ENCODE data around the gene SLC2A11.
"Not testable (repeated sequence)": the region's sequence is repeated elsewhere in the genome, so short reads cannot be mapped to it uniquely, and the experiment has no call there.

Gene SLC2A11

GRCh38 chr22:23892706-23893105 lies 35.0 kb downstream of the SLC2A11 start:
- no peak for DNase-seq

- DNase-seq: no peak
These were observed 35.7 kb downstream of the SLC2A11 start for GRCh38 chr22:23893121-23893944.

- peak; percentile 94 for DNase-seq
These were observed 36.5 kb downstream of the SLC2A11 start, which contains the start of gene MIF for GRCh38 chr22:23893945-23894709. Gene MIF, plus strand, starts transcription at chr22:23894383. Its CDS starts 92 bp downstream, at chr22:23894475.

- peak; percentile 75 for DNase-seq
These were observed 37.3 kb downstream of the SLC2A11 start for GRCh38 chr22:23894710-23895598.

- no peak for DNase-seq
These were observed 38.0 kb downstream of the SLC2A11 start for GRCh38 chr22:23895599-23896144.

- no peak for DNase-seq
These were observed 38.5 kb downstream of the SLC2A11 start for GRCh38 chr22:23896166-23896522.

- DNase-seq: no peak
These were observed 39.0 kb downstream of the SLC2A11 start for GRCh38 chr22:23896523-23897186.

GRCh38 chr22:23897320-23897719 lies 39.6 kb downstream of the SLC2A11 start:
- DNase-seq: no peak

- DNase-seq: no peak
These were observed 40.6 kb downstream of the SLC2A11 start for GRCh38 chr22:23898006-23898974.

GRCh38 chr22:23899042-23899745 lies 41.5 kb downstream of the SLC2A11 start:
- no peak for DNase-seq

- DNase-seq: not testable (repeated sequence)
These were observed 42.6 kb downstream of the SLC2A11 start for GRCh38 chr22:23900227-23900626.

- DNase-seq: no peak
These were observed 43.9 kb downstream of the SLC2A11 start for GRCh38 chr22:23901600-23901999.

GRCh38 chr22:23903328-23903971 lies 45.8 kb downstream of the SLC2A11 start:
- DNase-seq: no peak

GRCh38 chr22:23904573-23905254 lies 47.0 kb downstream of the SLC2A11 start:
- no peak for DNase-seq

- no peak for DNase-seq
These were observed 49.0 kb downstream of the SLC2A11 start for GRCh38 chr22:23906641-23907040.

GRCh38 chr22:23907423-23907822 lies 49.7 kb downstream of the SLC2A11 start:
- DNase-seq: not testable (repeated sequence)

- no peak for DNase-seq
These were observed 51.0 kb downstream of the SLC2A11 start for GRCh38 chr22:23908587-23909205.

- DNase-seq: no peak
These were observed 51.7 kb downstream of the SLC2A11 start for GRCh38 chr22:23909296-23909898.

Measured in fibroblast of skin of right biceps (primary cell).